Neuronal stem cell (in vitro differentiated cells): Measurements from ENCODE around the gene PLEKHA8.

Experiments used
- DNase-seq: peaks from one replicate; pipeline ENCODE4 v3.0.0-alpha.2; 2013; ENCODE audit warnings: low spot score
- H2AFZ ChIP-seq: one replicate; pipeline ENCODE4 v1.6.1; 2013; ENCODE audit warnings: mild to moderate bottlenecking, low read length, inconsistent platforms
- H2AK5ac ChIP-seq: 2 replicates; pipeline ENCODE4 v1.6.1; 2013; ENCODE audit warnings: low read depth, mild to moderate bottlenecking, inconsistent platforms, low read length, moderate library complexity, mixed read lengths
- H2BK120ac ChIP-seq: 2 replicates; pipeline ENCODE4 v1.6.1; 2013; ENCODE audit warnings: low read depth, mild to moderate bottlenecking, inconsistent platforms, low read length, moderate library complexity, mixed read lengths
- H2BK12ac ChIP-seq: one replicate; pipeline ENCODE4 v1.6.1; 2013; ENCODE audit warnings: low read length, inconsistent platforms
- H2BK15ac ChIP-seq: 2 replicates; pipeline ENCODE4 v1.6.1; 2013; ENCODE audit warnings: mild to moderate bottlenecking, low read length, inconsistent platforms, mixed read lengths
- H2BK5ac ChIP-seq: one replicate; pipeline ENCODE4 v1.6.1; 2013; ENCODE audit warnings: inconsistent platforms, mild to moderate bottlenecking, low read length, moderate library complexity
- H3K14ac ChIP-seq: one replicate; pipeline ENCODE4 v1.6.1; 2013; ENCODE audit warnings: low read length, inconsistent platforms
- H3K18ac ChIP-seq: 2 replicates; pipeline ENCODE4 v1.6.1; 2013; ENCODE audit warnings: low read length, inconsistent platforms
- H3K23ac ChIP-seq: 2 replicates; pipeline ENCODE4 v1.6.1; 2013; ENCODE audit warnings: low read depth, mild to moderate bottlenecking, mixed read lengths, low read length, inconsistent platforms; ENCODE audit not compliant: poor library complexity
- H3K27ac ChIP-seq: replicated peaks from 3 replicates; pipeline ENCODE4 v1.5.1; 2013; ENCODE audit warnings: low read length, inconsistent platforms
- H3K27me3 ChIP-seq, 3 experiments: 2 replicates each; pipeline ENCODE4 v1.6.1; 2013; ENCODE audit warnings: low read length in 3 of 3, mild to moderate bottlenecking in 2 of 3, inconsistent platforms in 1 of 3, low read depth in 1 of 3, mixed read lengths in 1 of 3, moderate library complexity in 1 of 3; ENCODE audit not compliant: control insufficient read depth in 3 of 3, insufficient read depth in 3 of 3
- H3K36me3 ChIP-seq, 2 donors: replicated peaks in 1 of 2; 2 replicates each; pipeline ENCODE4 v1.6.1; 2013; ENCODE audit warnings: low read length in 2 of 2; ENCODE audit not compliant: control insufficient read depth in 2 of 2, insufficient read depth in 2 of 2
- H3K4ac ChIP-seq: 2 replicates; pipeline ENCODE4 v1.6.1; 2013; ENCODE audit warnings: inconsistent platforms, mild to moderate bottlenecking, low read length, moderate library complexity
- H3K4me1 ChIP-seq, 2 donors: 1 replicate in 1 of 2; 2 replicates in 1 of 2; pipeline ENCODE4 v1.6.1; 2013; ENCODE audit warnings: low read length in 2 of 2, low read depth in 1 of 2; ENCODE audit not compliant: control insufficient read depth in 2 of 2, insufficient read depth in 1 of 2
- H3K4me2 ChIP-seq: one replicate; pipeline ENCODE4 v1.6.1; 2013; ENCODE audit warnings: mild to moderate bottlenecking, low read length, inconsistent platforms; ENCODE audit not compliant: insufficient read depth, poor library complexity, severe bottlenecking
- H3K4me3 ChIP-seq, 2 donors: 2 replicates each; pipeline ENCODE4 v1.5.1; 2013; ENCODE audit warnings: low read length in 2 of 2, mild to moderate bottlenecking in 2 of 2, inconsistent platforms in 1 of 2, moderate library complexity in 1 of 2
- H3K79me1 ChIP-seq: one replicate; pipeline ENCODE4 v1.6.1; 2013; ENCODE audit warnings: low read depth, mild to moderate bottlenecking, inconsistent platforms, low read length, moderate library complexity
- H3K9ac ChIP-seq: one replicate; pipeline ENCODE4 v1.6.1; 2013; ENCODE audit warnings: mild to moderate bottlenecking, low read depth, low read length, inconsistent platforms; ENCODE audit not compliant: poor library complexity
- H3K9me3 ChIP-seq, 2 donors: replicated peaks in 1 of 2; 2 replicates each; pipeline versions ENCODE3 to v1.6.1; 2013; ENCODE audit warnings: low read length in 2 of 2, mild to moderate bottlenecking in 2 of 2, inconsistent platforms in 1 of 2, low read depth in 1 of 2, mixed read lengths in 1 of 2, moderate library complexity in 1 of 2; ENCODE audit not compliant: control insufficient read depth in 2 of 2, insufficient read depth in 1 of 2
- H4K8ac ChIP-seq: one replicate; pipeline ENCODE4 v1.6.1; 2013; ENCODE audit warnings: low read depth, mild to moderate bottlenecking, inconsistent platforms, low read length, moderate library complexity
- H4K91ac ChIP-seq: one replicate; pipeline ENCODE4 v1.6.1; 2013; ENCODE audit warnings: low read length, low read depth, mild to moderate bottlenecking, inconsistent platforms; ENCODE audit not compliant: poor library complexity
- WGBS, 2 donors: extraction: QIAGEN DNeasy Blood & Tissue Kit; methylation state at CpG; one replicate each; pipeline ENCODE4 v1.1.7; 2013; ENCODE audit warnings: missing lambda C conversion rate in 2 of 2, mixed read lengths in 1 of 2; ENCODE audit not compliant: insufficient read length in 2 of 2, insufficient replicate concordance in 1 of 2; ENCODE audit errors: extremely low coverage in 2 of 2; 5-methylcytosine and 5-hydroxymethylcytosine counted together

The PLEKHA8 gene

GRCh38 chr7:30173058-30173897 lies 145.1 kb downstream of the PLEKHA8 start:
- H3K27me3 ChIP-seq: peaks cover 0 to 38% (median 0%) of the 10 kb centered on the region in 3 experiments
- no peak overlapping the region for H4K91ac ChIP-seq
- H3K23ac ChIP-seq: no peak overlapping the region
- H3K4ac ChIP-seq: no peak overlapping the region
- no peak overlapping the region for H3K4me3 ChIP-seq
- H3K4me2 ChIP-seq: no peak overlapping the region
- DNase-seq: no peak
- no peak overlapping the region for H2BK12ac ChIP-seq
- H2AFZ ChIP-seq: peak overlapping the region; percentile 31
- H3K4me1 ChIP-seq: peaks cover 10 to 25% of the 10 kb centered on the region in 2 donors
- no peak overlapping the region for H3K14ac ChIP-seq
- H4K8ac ChIP-seq: no peak overlapping the region
- H3K18ac ChIP-seq: peak overlapping the region; percentile 35
- H3K79me1 ChIP-seq: no peaks in the 10 kb centered on the region
- H3K9me3 ChIP-seq: no peaks in the 10 kb centered on the region
- no CpG with 5 or more reads among the region's 13 CpGs for WGBS, 2 donors
- no peak overlapping the region for H2BK5ac ChIP-seq
- no peak overlapping the region for H2BK15ac ChIP-seq
- no peak overlapping the region for H2AK5ac ChIP-seq
- no peak overlapping the region for H3K27ac ChIP-seq
- no peaks in the 10 kb centered on the region for H3K36me3 ChIP-seq
- H2BK120ac ChIP-seq: no peak overlapping the region
- no peak overlapping the region for H3K9ac ChIP-seq

GRCh38 chr7:30175180-30175579 lies 147.0 kb downstream of the PLEKHA8 start:
- no peaks in the 10 kb centered on the region for H3K9me3 ChIP-seq
- H3K9ac ChIP-seq: no peak overlapping the region
- H2AFZ ChIP-seq: no peak overlapping the region
- DNase-seq: no peak
- no peak overlapping the region for H2BK12ac ChIP-seq
- H2BK5ac ChIP-seq: no peak overlapping the region
- H3K23ac ChIP-seq: no peak overlapping the region
- H3K79me1 ChIP-seq: no peaks in the 10 kb centered on the region
- H3K27ac ChIP-seq: no peak overlapping the region
- H4K8ac ChIP-seq: no peak overlapping the region
- no peak overlapping the region for H3K4ac ChIP-seq
- H3K27me3 ChIP-seq: peaks cover 0 to 26% (median 0%) of the 10 kb centered on the region in 3 experiments
- H2BK15ac ChIP-seq: no peak overlapping the region
- H3K4me3 ChIP-seq: no peak overlapping the region
- no peak overlapping the region for H2BK120ac ChIP-seq
- no peak overlapping the region for H2AK5ac ChIP-seq
- no CpG with 5 or more reads among the region's 3 CpGs for WGBS, 2 donors
- H4K91ac ChIP-seq: no peak overlapping the region
- no peak overlapping the region for H3K14ac ChIP-seq
- no peak overlapping the region for H3K18ac ChIP-seq
- no peaks in the 10 kb centered on the region for H3K36me3 ChIP-seq
- H3K4me2 ChIP-seq: no peak overlapping the region
- peaks cover 8 to 17% of the 10 kb centered on the region in 2 donors for H3K4me1 ChIP-seq

- Histone ChIP-seq H4K91ac (no peak overlapping the region), H2AFZ (no peak overlapping the region), H3K27ac (no peak overlapping the region), H3K36me3 (no peaks in the 10 kb centered on the region), H3K4ac (no peak overlapping the region), H2AK5ac (no peak overlapping the region), H2BK12ac (no peak overlapping the region), H3K79me1 (no peaks in the 10 kb centered on the region), H3K4me1 (peaks cover 8 to 17% of the 10 kb centered on the region in 2 donors), H2BK15ac (no peak overlapping the region), H3K9ac (no peak overlapping the region), H4K8ac (no peak overlapping the region), H2BK5ac (no peak overlapping the region), H3K27me3 (peaks cover 0 to 21% (median 0%) of the 10 kb centered on the region in 3 experiments), H3K23ac (no peak overlapping the region), H3K4me3 (no peak overlapping the region), H2BK120ac (no peak overlapping the region), H3K14ac (no peak overlapping the region), H3K18ac (no peak overlapping the region), H3K9me3 (no peaks in the 10 kb centered on the region), H3K4me2 (no peak overlapping the region)
- no CpG with 5 or more reads among the region's 7 CpGs for WGBS, 2 donors
- DNase-seq: no peak
These were observed 147.5 kb downstream of the PLEKHA8 start for GRCh38 chr7:30175636-30176147.

- peaks cover 8 to 17% of the 10 kb centered on the region in 2 donors for H3K4me1 ChIP-seq
- no peak overlapping the region for H3K27ac ChIP-seq
- peaks cover 0 to 18% (median 0%) of the 10 kb centered on the region in 3 experiments for H3K27me3 ChIP-seq
- no peak overlapping the region for H2BK12ac ChIP-seq
- H3K18ac ChIP-seq: peak overlapping the region; percentile 25
- no peak overlapping the region for H3K23ac ChIP-seq
- H2BK120ac ChIP-seq: no peak overlapping the region
- H3K36me3 ChIP-seq: no peaks in the 10 kb centered on the region
- H4K91ac ChIP-seq: no peak overlapping the region
- H2BK5ac ChIP-seq: no peak overlapping the region
- no peak overlapping the region for H3K9ac ChIP-seq
- no CpG with 5 or more reads among the region's 6 CpGs for WGBS, 2 donors
- no peak overlapping the region for H4K8ac ChIP-seq
- no peak overlapping the region for H2AK5ac ChIP-seq
- no peak overlapping the region for H3K4ac ChIP-seq
- H3K9me3 ChIP-seq: no peaks in the 10 kb centered on the region
- H3K79me1 ChIP-seq: no peaks in the 10 kb centered on the region
- no peak for DNase-seq
- H3K4me2 ChIP-seq: no peak overlapping the region
- no peak overlapping the region for H3K4me3 ChIP-seq
- no peak overlapping the region for H2BK15ac ChIP-seq
- no peak overlapping the region for H2AFZ ChIP-seq
- H3K14ac ChIP-seq: no peak overlapping the region
These were observed 148.4 kb downstream of the PLEKHA8 start for GRCh38 chr7:30176463-30177109.
